SK-N-SH treated with all-trans-retinoic acid at 6 μM for 48 hours (cell line): Measurements from ENCODE around the gene LILRB5.

Source experiments
- ARNTL ChIP-seq: fragments of 450-650 bp; formaldehyde crosslinking; IDR thresholded peaks from 2 replicates; pipeline ENCODE4 v1.5.0; 2020; ENCODE audit warnings: low read depth, mild to moderate bottlenecking, moderate library complexity, borderline replicate concordance
- CSDC2 ChIP-seq: fragments of 250-450 bp; sonication (Bioruptor Pico); IDR thresholded peaks from 2 replicates; pipeline ENCODE4 v1.5.0; 2020; ENCODE audit warnings: mild to moderate bottlenecking, moderate library complexity
- PPARA ChIP-seq: fragments of 250-450 bp; sonication (Bioruptor Pico); IDR thresholded peaks from 2 replicates; pipeline ENCODE4 v1.5.0; 2020; ENCODE audit warnings: mild to moderate bottlenecking, borderline replicate concordance
- RARB ChIP-seq: fragments of 250-450 bp; sonication (Bioruptor Pico); IDR thresholded peaks from 2 replicates; pipeline ENCODE4 v1.8.0; 2021; ENCODE audit warnings: mild to moderate bottlenecking, moderate library complexity
- TCF4 ChIP-seq: fragments of 250-450 bp; sonication (Bioruptor Pico); IDR thresholded peaks from 2 replicates; pipeline ENCODE4 v1.8.0; 2021; ENCODE audit warnings: mild to moderate bottlenecking, moderate library complexity, borderline replicate concordance
- ZC3H10 ChIP-seq: fragments of 250-450 bp; sonication (Bioruptor Pico); IDR thresholded peaks from 2 replicates; pipeline ENCODE4 v1.5.1; 2021; ENCODE audit warnings: mild to moderate bottlenecking, moderate library complexity
- ZNF8 ChIP-seq: fragments of 450-650 bp; formaldehyde crosslinking; IDR thresholded peaks from 2 replicates; pipeline ENCODE4 v1.5.0; 2020; ENCODE audit warnings: mild to moderate bottlenecking, moderate library complexity
- TF ChIP-seq, protein P1 (sequence below): fragments of 250-450 bp; sonication (Bioruptor Pico); IDR thresholded peaks from 2 replicates; pipeline ENCODE4 v1.8.0; 2020; ENCODE audit warnings: mild to moderate bottlenecking, moderate library complexity, borderline replicate concordance

DNA sequence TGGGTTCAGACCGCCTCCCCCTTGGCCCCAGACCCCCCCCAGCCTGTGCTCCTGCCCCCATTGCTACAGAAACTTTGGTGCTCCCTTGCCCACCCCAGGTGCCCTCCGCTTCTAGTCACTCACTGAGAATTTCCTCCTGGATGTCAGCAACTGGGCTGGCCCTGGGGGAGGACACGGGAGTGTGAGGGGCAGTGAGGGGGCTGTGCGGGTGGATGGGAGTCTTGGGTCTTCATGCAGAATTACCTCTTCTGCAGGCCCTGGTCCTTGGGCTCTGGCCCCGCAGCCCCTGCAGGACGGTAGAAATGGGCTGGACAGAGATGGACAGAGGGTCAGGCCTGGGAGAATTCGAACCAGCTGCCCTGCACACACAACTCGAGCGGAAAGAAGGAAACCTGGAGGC, 4.8 kb downstream of the LILRB5 start:
- no peak for TF ChIP-seq TCF4 (CRISPR knock-in tag)
- TF ChIP-seq, protein P1, sequence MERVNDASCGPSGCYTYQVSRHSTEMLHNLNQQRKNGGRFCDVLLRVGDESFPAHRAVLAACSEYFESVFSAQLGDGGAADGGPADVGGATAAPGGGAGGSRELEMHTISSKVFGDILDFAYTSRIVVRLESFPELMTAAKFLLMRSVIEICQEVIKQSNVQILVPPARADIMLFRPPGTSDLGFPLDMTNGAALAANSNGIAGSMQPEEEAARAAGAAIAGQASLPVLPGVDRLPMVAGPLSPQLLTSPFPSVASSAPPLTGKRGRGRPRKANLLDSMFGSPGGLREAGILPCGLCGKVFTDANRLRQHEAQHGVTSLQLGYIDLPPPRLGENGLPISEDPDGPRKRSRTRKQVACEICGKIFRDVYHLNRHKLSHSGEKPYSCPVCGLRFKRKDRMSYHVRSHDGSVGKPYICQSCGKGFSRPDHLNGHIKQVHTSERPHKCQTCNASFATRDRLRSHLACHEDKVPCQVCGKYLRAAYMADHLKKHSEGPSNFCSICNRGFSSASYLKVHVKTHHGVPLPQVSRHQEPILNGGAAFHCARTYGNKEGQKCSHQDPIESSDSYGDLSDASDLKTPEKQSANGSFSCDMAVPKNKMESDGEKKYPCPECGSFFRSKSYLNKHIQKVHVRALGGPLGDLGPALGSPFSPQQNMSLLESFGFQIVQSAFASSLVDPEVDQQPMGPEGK, result no peak
- no peak for TF ChIP-seq ZNF8 (CRISPR knock-in tag)
- TF ChIP-seq CSDC2, result no peak
- TF ChIP-seq RARB (CRISPR knock-in tag), result no peak
- TF ChIP-seq PPARA (CRISPR knock-in tag), result no peak
- TF ChIP-seq ZC3H10, result no peak
- no peak for TF ChIP-seq ARNTL (CRISPR knock-in tag)
